Measurements from ENCODE around the gene ETV1.

The ETV1 gene

DNA sequence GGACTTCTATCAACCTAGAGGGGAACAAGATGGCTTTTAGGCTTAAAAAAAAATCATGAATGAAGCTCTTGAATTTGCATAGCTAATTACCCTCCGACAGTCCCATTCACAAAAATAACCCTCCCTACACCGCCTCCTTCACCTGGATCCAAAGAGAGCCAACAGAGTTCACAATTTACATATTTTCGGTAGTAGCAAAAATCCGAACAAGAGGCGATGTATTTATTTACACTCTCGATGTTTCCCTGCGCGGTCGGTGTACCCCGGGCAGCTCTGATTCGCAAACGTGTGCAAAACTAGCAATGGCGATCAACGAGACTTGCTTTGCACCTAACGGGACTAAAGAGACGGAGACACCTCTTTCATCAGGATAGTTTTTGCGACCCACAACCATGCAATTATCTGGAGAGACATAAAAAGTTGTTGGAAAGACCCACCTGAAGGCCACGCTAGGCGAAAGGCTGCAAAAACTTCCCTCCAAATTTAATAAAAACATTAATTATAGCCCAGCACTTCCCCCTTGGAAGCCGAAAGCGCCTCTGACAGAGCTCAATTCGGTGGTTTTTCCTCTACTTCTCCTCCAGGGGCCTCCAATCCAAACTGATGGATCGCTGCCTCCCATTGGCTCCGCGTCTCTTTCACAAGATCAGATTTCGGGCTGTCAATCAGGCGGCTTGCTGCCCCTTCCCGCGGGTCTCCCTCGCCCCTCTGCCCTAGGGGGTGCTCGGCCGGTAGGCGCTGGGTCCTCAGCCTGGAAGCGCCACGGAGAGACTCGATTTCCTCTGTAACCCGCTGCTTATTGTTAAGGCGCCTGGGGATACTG lies at the start of gene ETV1:
Gene ETV1 (minus strand): TSS at position 541 of the 823 bp plus-strand sequence. CDS start 614 bp downstream, outside the sequence.
- peak; percentile 26 for DNase-seq

DNA sequence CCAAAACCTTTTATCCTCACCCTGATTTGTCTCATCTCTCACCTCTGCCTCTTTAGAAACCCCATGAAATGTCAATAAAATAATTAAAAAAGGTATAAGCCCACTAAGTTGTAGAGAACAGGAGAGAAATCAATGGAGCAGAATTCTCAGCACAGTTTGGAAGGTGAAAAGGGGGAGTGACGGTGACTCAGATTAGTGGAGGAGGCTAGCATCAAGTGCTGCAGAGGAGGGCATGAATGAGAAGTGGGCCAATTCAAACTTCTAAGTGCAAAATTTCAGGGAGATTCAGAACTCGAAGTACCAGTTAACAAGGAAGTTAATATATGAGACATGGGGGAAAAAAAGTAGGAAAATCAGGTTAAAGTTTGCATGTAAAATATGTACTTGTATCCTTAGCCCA lies 34.9 kb upstream of the ETV1 start:
- no peak for DNase-seq

- no peak for DNase-seq
These were observed 34.4 kb upstream of the ETV1 start for GRCh38 chr7:14023838-14024237.

- no peak for DNase-seq
These were observed 33.9 kb upstream of the ETV1 start for GRCh38 chr7:14023342-14023741.

DNA sequence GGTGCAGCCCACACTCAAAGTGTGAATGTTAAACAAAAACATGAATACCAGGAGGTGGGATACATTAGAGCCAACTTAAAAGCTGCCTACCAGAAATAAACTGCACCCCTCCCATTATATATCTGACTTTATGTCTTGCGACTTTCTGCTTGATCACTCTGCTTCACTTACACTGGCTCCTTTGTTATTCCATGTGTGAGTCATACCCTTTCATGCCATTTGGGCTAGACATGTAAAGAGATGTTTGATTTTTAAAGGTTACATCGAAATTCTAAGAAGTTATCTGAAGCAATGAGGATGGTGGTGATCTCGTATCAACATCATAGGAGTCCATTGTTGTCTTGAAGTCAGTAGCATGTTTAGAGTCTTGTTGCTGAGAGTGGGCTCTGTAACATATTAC lies 31.6 kb upstream of the ETV1 start:
- no peak for DNase-seq

- no peak for DNase-seq
These were observed 31.0 kb upstream of the ETV1 start for GRCh38 chr7:14020339-14020900.

DNA sequence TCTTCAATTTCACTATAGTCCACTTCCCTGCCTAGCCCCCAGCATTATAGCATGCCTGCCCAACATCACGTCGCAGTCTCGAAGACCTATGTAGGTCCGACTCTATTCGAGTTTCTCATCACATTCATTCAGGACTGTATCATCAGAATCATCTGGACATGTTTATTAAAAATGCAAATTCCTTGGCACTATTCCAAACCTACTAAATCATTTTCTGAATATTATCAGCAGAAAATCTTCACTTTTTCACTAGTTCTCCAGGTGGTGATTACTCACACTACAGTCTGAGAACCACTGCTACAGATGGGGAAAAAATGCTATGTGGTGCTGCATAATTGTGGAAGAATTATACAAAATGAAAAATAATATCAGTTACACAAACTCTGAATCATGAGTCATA lies 29.3 kb upstream of the ETV1 start:
- DNase-seq = no peak

DNA sequence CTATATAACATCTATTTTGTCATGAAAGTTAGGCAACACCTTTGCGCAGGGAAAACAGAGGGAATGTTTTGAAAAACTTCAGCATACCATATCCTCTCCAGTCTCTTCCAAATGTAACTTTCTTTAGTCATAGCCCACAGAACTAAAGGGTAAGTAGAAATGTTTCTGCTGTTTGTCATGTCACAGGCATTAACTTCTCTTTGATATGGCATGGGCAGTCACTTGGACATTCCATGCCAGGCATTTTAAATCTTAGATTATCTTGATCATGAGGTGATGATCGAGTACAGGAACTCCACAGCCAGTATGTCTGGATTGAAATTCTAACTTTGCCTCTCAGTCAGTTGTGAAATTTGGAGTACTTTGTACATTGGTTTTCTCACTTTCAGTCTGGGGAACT lies 27.5 kb upstream of the ETV1 start:
- no peak for DNase-seq

GRCh38 chr7:14013898-14014297 lies 24.4 kb upstream of the ETV1 start:
- no peak for DNase-seq

GRCh38 chr7:14009453-14010418 lies 20.3 kb upstream of the ETV1 start:
- DNase-seq = no peak

- no peak for DNase-seq
These were observed 11.7 kb upstream of the ETV1 start for GRCh38 chr7:14001139-14001538.

DNA sequence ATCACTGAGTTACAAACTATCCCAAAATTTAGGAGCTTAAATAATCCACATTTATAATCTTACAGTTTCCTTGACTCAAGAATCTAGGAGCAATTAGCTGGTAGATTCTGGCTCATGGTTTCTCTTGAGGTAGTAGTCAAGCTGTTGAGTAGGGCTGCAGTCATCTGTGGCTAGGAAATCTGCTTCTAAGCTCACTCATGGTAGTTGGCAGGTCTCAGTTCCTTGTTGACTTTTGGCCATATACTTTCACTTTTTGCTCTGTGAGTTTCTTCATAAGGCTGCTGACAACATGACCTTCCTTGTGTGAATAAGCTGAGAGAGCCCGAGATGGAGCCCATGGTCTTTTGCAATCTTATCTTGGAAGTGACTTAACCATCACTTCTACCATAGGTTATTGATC lies 10.8 kb upstream of the ETV1 start:
- peak; percentile 22 for DNase-seq

DNA sequence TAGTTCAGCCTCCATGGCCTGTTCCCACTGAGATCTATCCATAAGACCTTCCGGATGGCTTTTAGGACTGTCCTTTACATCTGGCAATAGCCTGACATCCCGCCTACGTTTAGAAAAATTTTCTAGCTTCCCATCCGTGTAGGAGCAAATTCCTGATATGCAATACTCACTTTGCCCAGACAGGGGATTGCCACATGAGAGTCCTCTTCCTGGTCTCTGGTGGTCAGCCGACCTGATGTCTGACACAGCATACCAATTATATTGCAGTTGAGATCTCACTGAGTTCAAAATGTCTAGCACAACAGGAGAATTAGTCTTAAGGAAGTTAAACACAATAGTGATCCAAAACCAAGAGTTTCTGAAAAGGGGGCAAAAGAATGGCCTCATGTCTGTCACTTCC lies 9.4 kb upstream of the ETV1 start:
- no peak for DNase-seq

GRCh38 chr7:13992596-13992964 lies 3.1 kb upstream of the ETV1 start:
- no peak for DNase-seq

DNA sequence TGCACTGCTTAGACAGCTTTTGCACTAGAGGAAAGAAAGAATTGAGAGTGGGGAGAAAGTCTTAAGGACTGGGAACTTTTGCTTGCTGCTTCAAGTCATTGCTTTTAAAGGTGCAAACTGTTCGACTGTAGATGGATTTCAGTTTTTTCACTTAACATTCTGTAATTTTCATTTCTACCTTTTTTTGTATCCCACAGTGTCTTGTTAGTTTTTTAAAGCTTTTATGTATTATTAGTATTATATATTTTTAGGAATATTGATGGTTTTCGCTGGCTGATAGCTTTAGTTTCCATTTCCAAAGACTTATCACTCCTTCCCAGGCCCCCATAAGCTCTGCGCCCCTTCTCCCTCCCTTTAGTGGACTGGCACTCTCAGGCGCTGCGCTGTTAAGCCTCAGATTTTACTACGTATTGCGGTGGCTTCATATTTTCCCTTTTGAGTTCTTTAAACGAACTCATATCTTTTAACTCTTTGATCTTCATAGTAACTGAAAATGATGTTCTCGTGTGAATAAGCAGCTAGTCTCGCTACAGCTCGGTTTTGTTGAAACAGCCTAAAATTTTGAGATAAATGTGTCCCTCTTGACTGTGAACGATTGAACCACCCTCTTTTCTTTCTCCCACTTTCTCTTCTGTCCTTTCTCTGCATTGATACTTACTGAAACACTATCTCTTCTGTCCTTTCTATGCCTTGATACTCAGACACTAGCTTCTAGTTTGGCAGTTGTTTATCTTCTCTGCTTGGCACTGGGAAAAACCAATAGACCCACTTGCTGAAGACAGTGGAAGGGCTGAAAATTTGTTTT lies 2.5 kb upstream of the ETV1 start:
- DNase-seq = no peak

DNA sequence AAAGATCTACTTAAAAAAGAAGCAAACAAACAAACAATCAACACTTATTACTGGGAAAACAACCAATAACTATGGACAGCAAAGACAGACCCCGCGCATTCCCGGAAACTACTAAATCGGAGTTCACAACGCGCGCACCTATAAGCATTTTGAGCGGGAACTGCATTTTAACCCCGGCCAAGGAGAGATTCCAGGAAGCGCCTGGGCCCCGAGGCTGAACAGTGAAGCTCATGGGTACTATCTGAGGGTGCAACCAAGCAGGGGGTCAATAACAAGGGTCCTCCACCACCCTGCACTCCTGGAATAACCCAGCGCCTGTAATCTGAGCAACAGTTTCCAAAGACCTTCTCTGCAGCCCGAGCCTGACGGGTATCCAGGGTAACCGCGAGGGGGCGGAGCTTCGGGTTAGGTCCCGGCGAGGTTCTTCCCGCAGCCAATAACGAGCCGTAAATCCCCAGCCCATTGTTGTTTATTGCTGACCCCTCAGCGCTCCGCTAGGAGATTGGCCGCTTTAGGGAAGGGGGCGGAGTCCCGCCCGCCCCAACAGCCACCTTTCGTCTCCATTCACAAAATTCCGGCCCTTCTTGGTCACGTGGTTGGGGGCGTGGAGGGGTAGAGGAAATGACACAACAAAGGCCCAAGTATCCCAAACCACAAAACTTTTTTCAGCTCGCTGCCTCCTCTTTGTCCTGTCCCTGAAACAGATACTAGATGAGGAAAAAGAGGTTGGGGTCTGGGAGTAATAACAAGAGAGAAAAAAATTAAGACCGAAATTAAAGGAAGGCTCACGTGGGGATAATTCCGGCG lies 1.7 kb upstream of the ETV1 start:
- DNase-seq = peak; percentile 65

DNA sequence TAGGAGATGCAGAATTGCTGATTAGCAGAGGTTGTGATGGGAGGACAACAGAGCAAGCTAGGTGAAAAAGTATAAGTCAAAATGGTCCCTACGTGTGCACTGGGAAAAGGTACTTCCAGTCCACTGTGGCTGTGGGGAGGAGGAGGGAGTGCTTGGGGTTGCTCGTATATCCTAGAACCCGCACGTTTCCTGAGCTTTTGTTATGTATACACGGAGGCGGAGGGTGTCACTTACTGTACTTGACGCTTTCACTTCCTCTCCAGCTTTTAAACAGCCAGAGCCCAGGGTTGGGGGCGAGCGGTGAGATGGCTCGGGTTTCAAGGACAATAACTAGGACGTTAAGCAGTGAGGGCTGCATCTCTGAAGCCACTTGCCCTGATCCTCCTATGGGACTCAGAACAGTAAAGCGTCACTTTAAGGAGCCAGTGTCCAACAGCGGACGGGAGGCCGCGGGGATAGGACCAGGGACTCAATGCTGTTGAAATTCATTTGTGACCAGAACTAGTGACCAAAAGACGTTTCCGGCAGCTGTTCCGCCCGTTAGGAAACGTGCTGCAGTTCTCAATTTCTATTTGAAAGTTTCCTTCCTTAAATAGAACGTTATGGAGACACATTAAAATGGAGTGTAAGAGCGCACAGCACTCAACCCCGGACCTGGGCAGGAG lies 985 bp upstream of the ETV1 start:
- DNase-seq = peak; percentile 54

DNA sequence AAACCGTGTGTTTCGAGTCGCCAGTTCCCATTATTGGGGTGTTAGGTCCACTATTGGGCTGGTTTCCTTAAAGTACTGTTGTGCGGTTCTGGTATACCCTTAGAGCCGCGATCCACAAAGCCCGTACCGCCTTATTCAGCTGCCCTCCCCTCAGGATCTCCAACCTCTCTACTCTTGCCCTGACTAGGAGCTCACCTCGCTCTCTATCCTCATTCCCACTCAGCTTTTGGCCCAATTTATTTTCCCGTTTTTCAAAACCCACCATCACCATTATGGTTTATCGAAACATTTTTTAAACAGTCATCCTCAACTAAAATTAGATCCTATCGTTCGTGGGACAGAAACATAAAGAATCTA lies 461 bp upstream of the ETV1 start:
- DNase-seq = no peak

DNA sequence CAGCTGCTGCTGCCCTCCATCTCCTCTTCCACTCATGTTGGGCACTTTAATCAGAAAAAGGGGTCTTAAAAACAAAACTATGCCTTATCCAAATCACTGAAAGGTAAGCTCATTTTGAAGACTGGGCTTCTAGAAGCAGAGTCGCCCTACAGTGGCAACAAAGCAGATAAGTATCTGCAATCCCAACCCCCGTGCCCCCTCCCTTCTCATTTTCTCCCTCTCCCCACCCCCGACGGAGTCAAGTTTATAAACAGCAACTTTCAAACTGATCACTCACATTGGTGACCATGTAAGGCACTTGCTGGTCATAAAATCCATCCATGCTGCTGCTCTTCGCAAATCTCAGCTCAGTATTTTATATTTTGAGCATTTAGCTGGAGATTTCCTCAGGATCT lies 738 bp downstream of the ETV1 start:
- no peak for DNase-seq

- DNase-seq = no peak
These were observed 1.4 kb downstream of the ETV1 start for GRCh38 chr7:13988065-13988464.

DNA sequence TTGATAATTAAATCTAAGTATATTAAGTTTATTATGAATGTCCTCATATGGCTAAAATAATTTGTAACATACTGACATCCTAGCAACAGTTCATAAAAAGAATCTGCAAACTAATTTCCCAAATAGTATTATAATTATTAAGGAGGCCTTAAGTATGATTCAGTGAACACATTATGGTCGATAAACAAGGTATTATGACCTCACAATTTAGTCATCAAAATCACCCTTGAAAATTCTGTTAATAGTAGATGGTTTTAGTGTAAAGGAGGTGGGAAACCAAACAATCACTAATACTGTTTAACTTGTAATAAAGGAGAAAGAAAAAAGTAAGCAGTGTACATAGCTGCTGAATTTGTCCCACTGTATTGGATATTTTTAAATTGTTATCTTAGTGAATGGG lies 2.1 kb downstream of the ETV1 start:
- no peak for DNase-seq

Measured in inflammatory macrophage treated with lipopolysaccharide for 4 hours (primary cell).